ENCODE results near the gene SNUPN.
A peak's percentile ranks its signal among the peaks of the same experiment; 100 is the strongest.

The SNUPN gene

GRCh38 chr15:75653347-75653913, 27.9 kb upstream of the SNUPN start:
- no peak for DNase-seq

- DNase-seq: no peak
Observed at GRCh38 chr15:75651810-75652543, 26.5 kb upstream of the SNUPN start.

- DNase-seq: no peak
Observed at GRCh38 chr15:75650908-75651809, 25.6 kb upstream of the SNUPN start.

GRCh38 chr15:75649848-75650247, 24.3 kb upstream of the SNUPN start:
- DNase-seq: no peak

GRCh38 chr15:75649045-75649761, 23.7 kb upstream of the SNUPN start:
- no peak for DNase-seq

GRCh38 chr15:75648156-75649000, 22.9 kb upstream of the SNUPN start:
- no peak for DNase-seq

- DNase-seq: peak; percentile 44
Observed at GRCh38 chr15:75647370-75648155, 22.0 kb upstream of the SNUPN start, which contains the start of gene SNX33. TSS of gene SNX33 (plus strand) at chr15:75647912. CDS start at chr15:75649103, 1,191 bp downstream.

- DNase-seq: no peak
Observed at GRCh38 chr15:75646944-75647364, 21.4 kb upstream of the SNUPN start.

GRCh38 chr15:75646112-75646943, 20.8 kb upstream of the SNUPN start:
- no peak for DNase-seq

- no peak for DNase-seq
Observed at GRCh38 chr15:75644376-75644775, 18.9 kb upstream of the SNUPN start.

GRCh38 chr15:75641603-75642002, 16.1 kb upstream of the SNUPN start:
- DNase-seq: no peak

GRCh38 chr15:75641179-75641503, 15.6 kb upstream of the SNUPN start:
- no peak for DNase-seq

GRCh38 chr15:75640483-75641178, 15.1 kb upstream of the SNUPN start:
- peak; percentile 32 for DNase-seq

GRCh38 chr15:75639709-75640482, 14.4 kb upstream of the SNUPN start, which contains the start of gene IMP3:
TSS of gene IMP3 (minus strand) at chr15:75640224. CDS start at chr15:75640168, 56 bp downstream.
- peak; percentile 86 for DNase-seq

- no peak for DNase-seq
Observed at GRCh38 chr15:75639191-75639708, 13.7 kb upstream of the SNUPN start.

GRCh38 chr15:75637245-75638009, 11.9 kb upstream of the SNUPN start:
- DNase-seq: no peak

GRCh38 chr15:75636026-75636425, 10.5 kb upstream of the SNUPN start:
- DNase-seq: no peak
